C4-2B (cell line): ENCODE data around the gene JAK3.

ENCODE experiments used
- CTCF ChIP-seq: fragments of 450-650 bp; conservative IDR thresholded peaks from 2 replicates; pipeline ENCODE4 v1.5.1; 2017; ENCODE audit warnings: mild to moderate bottlenecking
- ZFX ChIP-seq: fragments of 450-650 bp; IDR thresholded peaks from 2 replicates; pipeline ENCODE4 v1.6.1; 2017

DNA sequence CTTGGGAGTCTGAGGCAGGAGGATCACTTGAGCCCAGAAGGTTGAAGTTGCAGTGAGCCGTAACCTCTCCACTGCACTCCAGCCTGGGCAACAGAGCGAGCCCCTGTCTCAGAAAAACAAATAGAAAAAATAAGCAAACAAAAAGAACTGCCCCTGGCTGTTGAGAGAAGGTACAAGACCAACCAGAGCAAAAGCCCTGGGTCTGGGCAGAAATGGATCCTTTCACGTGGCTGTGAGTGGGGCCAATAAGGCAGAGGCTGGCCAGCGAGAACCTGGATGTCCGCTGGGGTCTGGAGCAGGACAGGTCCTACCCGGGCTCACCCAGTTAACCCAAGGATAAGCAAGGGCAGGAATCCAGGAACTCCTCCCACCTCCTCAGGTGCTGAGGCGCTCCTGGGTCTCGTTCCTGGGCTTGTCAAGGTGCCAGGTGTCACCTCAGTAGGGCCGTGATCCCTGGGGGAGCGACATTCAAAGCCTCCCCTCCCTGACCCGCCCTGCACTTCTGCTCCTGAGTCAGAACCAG is 19.2 kb upstream of the JAK3 start:
- TF ChIP-seq CTCF (no peak), ZFX (no peak)
